DOHH2 (cell line): ENCODE data around the gene C20orf144.

ENCODE experiments used
- EZH2phosphoT487 ChIP-seq: fragments of 200-600 bp; sonication (generic); IDR thresholded peaks from 2 replicates; pipeline ENCODE4 v1.6.1; 2017; ENCODE audit warnings: borderline replicate concordance, mild to moderate bottlenecking, antibody characterized with exemption, low read length, moderate library complexity, mixed read lengths
- TF ChIP-seq, protein P1 (sequence below): fragments of 200-600 bp; sonication (generic); IDR thresholded peaks from one replicate; pipeline ENCODE4 v1.5.1; 2014; ENCODE audit warnings: antibody characterized with exemption, mild to moderate bottlenecking, low read depth, low read length; ENCODE audit not compliant: poor library complexity, severe bottlenecking

DNA sequence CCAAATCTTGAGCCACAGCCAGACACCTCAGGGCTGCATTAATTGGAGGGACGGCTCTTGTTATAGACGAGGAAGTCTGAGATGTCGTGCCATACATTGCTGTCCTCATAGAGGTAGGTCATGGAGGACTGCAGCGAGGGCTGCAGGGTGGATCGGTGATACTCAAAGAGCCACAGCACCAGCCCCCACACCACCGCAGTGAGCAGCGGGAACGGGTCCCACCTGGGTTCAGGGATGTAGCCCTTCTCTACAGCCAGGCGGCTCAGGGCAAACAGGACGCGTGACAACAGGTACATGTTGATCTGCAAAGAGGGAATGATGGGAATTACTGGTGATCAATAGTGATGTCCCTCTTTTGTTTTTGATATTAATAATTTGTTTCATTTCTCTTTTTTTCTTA is 45.5 kb downstream of the C20orf144 start:
- TF ChIP-seq, protein P1, sequence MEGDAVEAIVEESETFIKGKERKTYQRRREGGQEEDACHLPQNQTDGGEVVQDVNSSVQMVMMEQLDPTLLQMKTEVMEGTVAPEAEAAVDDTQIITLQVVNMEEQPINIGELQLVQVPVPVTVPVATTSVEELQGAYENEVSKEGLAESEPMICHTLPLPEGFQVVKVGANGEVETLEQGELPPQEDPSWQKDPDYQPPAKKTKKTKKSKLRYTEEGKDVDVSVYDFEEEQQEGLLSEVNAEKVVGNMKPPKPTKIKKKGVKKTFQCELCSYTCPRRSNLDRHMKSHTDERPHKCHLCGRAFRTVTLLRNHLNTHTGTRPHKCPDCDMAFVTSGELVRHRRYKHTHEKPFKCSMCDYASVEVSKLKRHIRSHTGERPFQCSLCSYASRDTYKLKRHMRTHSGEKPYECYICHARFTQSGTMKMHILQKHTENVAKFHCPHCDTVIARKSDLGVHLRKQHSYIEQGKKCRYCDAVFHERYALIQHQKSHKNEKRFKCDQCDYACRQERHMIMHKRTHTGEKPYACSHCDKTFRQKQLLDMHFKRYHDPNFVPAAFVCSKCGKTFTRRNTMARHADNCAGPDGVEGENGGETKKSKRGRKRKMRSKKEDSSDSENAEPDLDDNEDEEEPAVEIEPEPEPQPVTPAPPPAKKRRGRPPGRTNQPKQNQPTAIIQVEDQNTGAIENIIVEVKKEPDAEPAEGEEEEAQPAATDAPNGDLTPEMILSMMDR, result no peak
- no peak for TF ChIP-seq EZH2phosphoT487
